Muscle of leg (tissue), 11 donors: ENCODE measurements around the gene CHST12. TPM values are rescaled to one million over a fixed set of nuclear protein-coding genes. Genes with fewer than 3 reads are reported as not detected.
A peak's percentile ranks its signal among the peaks of the same experiment; 100 is the strongest.
"Not testable (repeated sequence)": the region's sequence is repeated elsewhere in the genome, so short reads cannot be mapped to it uniquely, and the experiment has no call there.

Experiments used
- DNase-seq: peaks from one replicate; pipeline ENCODE4 v3.0.0; 2013
- H3K27ac ChIP-seq: one replicate; pipeline ENCODE4 v1.5.1; 2013; ENCODE audit warnings: mild to moderate bottlenecking, low read length, control low read depth
- H3K27me3 ChIP-seq: one replicate; pipeline ENCODE4 v1.6.1; 2013; ENCODE audit warnings: low read length; ENCODE audit not compliant: control insufficient read depth, insufficient read depth
- H3K36me3 ChIP-seq: one replicate; pipeline ENCODE4 v1.6.1; 2013; ENCODE audit warnings: low read length; ENCODE audit not compliant: control insufficient read depth, insufficient read depth
- H3K4me1 ChIP-seq: one replicate; pipeline ENCODE4 v1.6.1; 2013; ENCODE audit warnings: low read length; ENCODE audit not compliant: control insufficient read depth, insufficient read depth
- H3K4me3 ChIP-seq: one replicate; pipeline ENCODE4 v1.5.1; 2013; ENCODE audit warnings: low read length, control low read depth
- H3K9me3 ChIP-seq: replicated peaks from 2 replicates; pipeline ENCODE4 v1.6.1; 2013; ENCODE audit warnings: low read depth, low read length; ENCODE audit not compliant: control insufficient read depth
- WGBS: methylation state at CpG from one replicate; pipeline ENCODE4 v1.1.5; 2013; ENCODE audit warnings: missing lambda C conversion rate; ENCODE audit not compliant: insufficient coverage; 5-methylcytosine and 5-hydroxymethylcytosine counted together
- polyA plus RNA-seq, 8 donors: library from polyadenylated mRNA; unstranded; fragments of 120-200 nt; gene quantifications; one replicate each; pipeline versions ENCODE4 v1.2.1 to v1.2.3, GENCODE V29; 2013; ENCODE audit warnings: inconsistent platforms in 1 of 8, low replicate concordance in 1 of 8; ENCODE audit not compliant: insufficient read length in 8 of 8, insufficient read depth in 1 of 8
- total RNA-seq: library from RNA; stranded (reverse); fragments of 120-200 nt; gene quantifications from one replicate; pipeline ENCODE4 v1.2.4, GENCODE V29; 2013

The CHST12 gene
- total and polyA plus RNA-seq, 9 donors, result 5.7 to 13.8 (median 11.9) TPM

DNA sequence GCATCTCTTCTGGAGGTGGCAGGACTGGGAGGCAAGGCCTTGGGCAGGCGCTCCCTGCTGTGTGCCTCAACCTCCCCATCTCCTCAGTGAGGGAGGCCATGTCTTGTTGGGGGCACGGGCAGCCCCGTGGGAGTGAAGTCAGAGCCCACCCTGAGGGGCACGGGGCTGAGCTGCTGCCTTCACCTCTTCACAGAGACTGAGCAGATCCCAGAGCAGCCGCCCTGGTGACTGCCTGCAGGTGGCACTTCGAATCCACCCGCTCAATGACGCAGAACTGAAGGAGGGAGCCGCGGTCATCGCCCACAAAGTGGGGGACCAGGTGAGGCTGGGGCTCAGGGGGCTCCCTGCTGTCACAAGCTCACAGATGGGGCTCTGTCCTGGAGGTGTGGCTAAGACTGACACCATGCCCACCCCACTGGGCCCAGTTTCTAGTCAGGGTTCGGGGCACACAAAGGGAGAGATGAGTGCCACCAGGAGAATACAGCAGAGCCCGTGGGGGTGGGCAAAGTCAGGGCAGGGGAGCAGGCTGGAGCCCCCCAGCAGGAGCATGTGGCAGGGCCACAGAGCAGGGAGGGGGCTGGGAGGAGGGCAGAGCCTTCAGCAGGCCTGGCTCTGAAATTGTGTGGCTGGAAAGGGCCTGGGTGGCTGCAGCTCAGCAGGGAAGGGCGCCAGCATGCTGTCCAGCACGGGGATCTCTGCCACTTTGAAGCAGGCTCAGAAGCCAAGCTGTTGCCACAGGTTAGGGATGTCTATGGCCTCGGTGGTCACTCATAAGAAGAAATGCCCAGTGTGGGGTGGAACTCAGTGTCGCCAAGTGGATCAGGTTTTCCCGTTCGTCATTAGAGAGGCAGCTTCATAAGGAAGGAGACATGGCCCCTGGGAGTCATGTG, 18.8 kb upstream of the CHST12 start:
- no peaks in the 10 kb centered on the region for H3K9me3 ChIP-seq
- no peaks in the 10 kb centered on the region for H3K27me3 ChIP-seq
- no peak overlapping the region for H3K4me3 ChIP-seq
- 69% methylated on average over 18 of the region's 19 CpGs for WGBS
- H3K27ac ChIP-seq, result no peak overlapping the region
- DNase-seq, result no peak
- H3K36me3 ChIP-seq, result peaks cover 24% of the 10 kb centered on the region
- peaks cover 9% of the 10 kb centered on the region for H3K4me1 ChIP-seq

DNA sequence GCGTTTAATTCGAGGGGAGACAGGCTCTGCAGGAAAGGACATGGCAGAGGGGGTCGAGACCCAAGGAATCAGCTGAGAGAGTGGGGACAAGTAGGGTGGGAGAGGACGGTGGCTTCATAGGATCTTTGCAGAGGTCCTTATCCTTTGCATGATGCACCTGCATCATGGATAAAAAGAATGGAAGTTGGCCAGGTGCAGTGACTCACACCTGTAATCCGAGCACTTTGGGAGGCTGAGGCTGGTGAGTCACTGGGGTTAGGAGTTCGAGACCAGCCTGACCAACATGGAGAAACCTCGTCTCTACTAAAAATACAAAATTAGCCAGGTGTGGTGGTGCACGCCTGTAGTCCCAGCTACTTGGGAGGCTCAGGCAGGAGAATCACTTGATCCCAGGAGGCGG, 17.3 kb upstream of the CHST12 start:
- H3K27me3 ChIP-seq, H3K9me3 ChIP-seq, DNase-seq, H3K27ac ChIP-seq, H3K4me3 ChIP-seq, H3K36me3 ChIP-seq: not testable (repeated sequence)
- peaks cover 16% of the 10 kb centered on the region for H3K4me1 ChIP-seq
- WGBS, result 91% methylated on average over 5 of the region's 9 CpGs

DNA sequence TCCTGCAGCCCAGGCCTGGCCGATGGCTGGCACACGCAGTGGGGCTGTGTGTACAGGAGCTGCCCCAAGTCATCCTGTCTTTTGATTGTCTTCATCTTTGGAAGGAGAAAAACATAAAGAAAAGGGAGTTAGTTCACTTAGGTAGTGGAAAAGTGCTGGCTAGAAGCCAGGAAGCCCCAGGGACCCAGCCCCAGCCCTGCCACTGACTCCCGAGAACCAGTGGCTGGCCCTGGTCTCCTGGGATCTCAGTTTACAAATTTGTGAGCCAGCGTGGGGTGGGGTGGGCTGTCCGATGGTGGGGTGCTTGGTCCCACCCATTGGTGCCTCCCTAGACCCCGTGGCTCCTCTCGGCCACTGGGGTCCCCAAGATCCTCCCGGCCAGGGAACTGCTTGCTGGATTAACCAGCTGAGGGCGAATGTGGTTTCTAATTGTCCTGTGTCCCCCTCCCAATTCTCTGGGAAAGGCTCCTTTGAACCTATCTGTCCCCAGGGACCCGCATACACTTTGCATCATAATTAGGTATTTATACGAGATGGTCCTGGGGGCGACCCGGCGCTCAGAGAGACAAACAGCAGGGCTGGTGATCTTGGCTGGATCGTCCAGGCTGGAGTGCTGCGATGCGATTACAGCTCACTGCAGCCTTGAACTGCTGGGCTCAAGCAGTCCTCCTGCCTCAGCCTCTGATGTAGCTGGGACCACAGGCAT, 16.3 kb upstream of the CHST12 start:
- Histone ChIP-seq H3K4me3 (no peak overlapping the region), H3K27me3 (no peaks in the 10 kb centered on the region), H3K4me1 (peaks cover 16% of the 10 kb centered on the region), H3K9me3 (no peaks in the 10 kb centered on the region), H3K27ac (no peak overlapping the region), H3K36me3 (peaks cover 2% of the 10 kb centered on the region)
- DNase-seq, result no peak
- WGBS, result 68% methylated on average over 14 of the region's 17 CpGs

DNA sequence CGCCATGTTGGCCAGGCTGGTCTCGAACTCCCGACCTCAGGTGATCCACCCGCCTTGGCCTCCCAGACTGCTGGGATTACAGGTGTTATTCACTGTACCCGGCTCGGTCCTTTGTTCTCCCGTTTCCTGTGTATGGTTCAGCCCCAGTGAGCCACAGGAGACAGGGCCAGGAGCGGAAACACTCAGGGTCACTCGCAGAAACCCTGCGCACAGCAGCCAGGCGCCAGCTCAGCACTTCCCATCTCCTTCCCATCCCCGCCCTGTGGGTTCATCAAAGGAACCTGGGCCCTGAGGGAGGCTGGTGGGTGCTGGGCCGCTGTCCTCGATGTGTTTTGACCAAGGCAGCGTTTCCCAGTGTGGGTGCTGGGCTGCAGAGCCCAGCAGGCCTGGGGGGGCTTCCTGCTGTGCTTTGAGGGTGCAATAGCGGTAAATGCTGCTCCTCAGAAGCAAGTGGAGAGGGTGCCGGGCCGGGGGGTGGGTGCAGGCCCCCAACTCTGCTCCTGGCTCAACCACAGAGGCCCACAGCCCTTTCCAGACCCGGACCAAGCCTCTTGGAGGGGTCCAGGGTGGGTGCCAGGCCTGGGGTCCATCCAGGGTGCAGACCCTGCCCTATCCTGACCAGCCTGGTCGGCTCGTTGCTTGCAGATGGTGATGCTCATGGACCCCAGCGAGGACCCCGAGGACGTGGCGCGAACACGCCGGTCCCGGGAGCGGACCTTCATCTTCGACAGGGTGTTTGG, 15.3 kb upstream of the CHST12 start:
- Histone ChIP-seq H3K27me3 (no peaks in the 10 kb centered on the region), H3K4me3 (no peak overlapping the region), H3K4me1 (peaks cover 16% of the 10 kb centered on the region), H3K9me3 (no peaks in the 10 kb centered on the region), H3K27ac (peak overlapping the region; percentile 47), H3K36me3 (no peaks in the 10 kb centered on the region)
- DNase-seq, result peak; percentile 54
- WGBS, result 81% methylated on average over 25 of the region's 31 CpGs

DNA sequence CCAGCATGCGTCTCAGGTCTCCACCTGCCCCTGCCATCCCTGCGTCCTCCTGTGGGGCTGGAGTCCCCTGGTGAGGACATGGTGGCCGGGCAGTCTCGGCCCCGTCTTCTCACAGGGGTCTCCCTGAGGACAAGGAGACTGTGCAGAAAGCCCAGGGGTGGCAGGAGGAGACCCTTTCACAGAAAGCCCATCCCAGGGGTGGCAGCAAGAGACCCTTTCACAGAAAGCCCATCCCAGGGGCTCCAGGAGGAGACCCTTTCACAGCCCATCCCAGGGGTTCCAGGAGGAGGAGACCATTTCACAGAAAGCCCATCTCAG, 14.8 kb upstream of the CHST12 start:
- no peak overlapping the region for H3K4me3 ChIP-seq
- H3K9me3 ChIP-seq, result no peaks in the 10 kb centered on the region
- peak overlapping the region; percentile 47 for H3K27ac ChIP-seq
- DNase-seq, result no peak
- 89% methylated on average over 2 of the region's 5 CpGs for WGBS
- H3K4me1 ChIP-seq, result peaks cover 17% of the 10 kb centered on the region
- no peaks in the 10 kb centered on the region for H3K36me3 ChIP-seq
- no peaks in the 10 kb centered on the region for H3K27me3 ChIP-seq

DNA sequence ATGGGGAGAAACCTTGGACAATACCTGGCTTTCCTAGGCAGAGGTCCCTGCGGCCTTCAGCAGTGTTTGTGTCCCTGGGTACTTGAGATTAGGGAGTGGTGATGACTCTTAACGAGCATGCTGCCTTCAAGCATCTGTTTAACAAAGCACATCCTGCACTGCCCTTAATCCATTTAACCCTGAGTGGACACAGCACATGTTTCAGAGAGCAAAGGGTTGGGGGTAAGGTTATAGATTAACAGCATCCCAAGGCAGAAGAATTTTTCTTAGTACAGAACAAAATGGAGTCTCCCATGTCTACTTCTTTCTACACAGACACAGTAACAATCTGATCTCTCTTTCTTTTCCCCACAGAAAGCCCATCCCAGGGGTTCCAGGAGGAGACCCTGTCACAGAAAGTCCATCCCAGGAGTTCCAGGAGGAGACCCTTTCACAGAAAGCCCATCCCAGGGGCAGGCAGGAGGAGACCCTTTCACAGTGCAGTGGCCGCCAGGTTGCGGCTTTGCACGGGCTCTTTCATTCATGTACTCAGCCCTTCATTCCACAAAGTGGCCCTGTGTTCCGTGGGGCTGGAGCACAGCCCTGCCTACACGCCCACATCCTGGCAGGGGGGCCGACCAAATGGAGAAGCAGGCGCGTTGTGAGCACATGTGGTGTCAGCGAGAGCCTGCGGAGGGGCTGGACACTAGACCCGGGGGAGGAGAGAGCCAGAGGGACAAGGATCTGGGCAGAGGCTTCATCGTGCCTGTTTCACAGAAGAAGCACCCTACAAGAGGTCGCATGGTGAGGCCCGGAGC, 13.2 kb upstream of the CHST12 start:
- H3K4me1 ChIP-seq, result peaks cover 19% of the 10 kb centered on the region
- not testable (repeated sequence) for H3K27me3 ChIP-seq, H3K9me3 ChIP-seq, H3K4me3 ChIP-seq, H3K36me3 ChIP-seq, H3K27ac ChIP-seq
- 17% methylated on average over 12 of the region's 16 CpGs for WGBS
- DNase-seq, result peak; percentile 58

DNA sequence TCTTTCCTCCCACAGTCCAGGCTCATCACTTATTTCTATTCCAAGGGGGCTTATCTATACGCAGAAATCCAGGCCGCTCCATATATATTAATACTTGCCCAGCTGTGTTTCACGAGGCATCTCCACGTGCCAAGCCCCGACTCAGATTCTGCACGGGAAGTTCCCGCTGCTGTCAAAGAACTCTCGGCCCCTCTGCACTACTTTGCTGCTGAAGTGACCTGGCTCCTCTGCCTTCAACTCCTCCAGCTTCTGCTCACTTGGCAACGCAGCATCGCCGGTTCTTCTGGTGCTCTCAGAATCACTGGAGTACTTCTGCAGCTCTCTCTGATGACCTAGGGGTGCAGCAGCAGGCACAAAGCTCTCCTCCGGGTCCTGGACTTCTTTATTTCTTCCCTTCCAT, 9.7 kb upstream of the CHST12 start:
- Histone ChIP-seq H3K4me3 (no peak overlapping the region), H3K27me3 (no peaks in the 10 kb centered on the region), H3K9me3 (no peaks in the 10 kb centered on the region), H3K36me3 (no peaks in the 10 kb centered on the region), H3K27ac (peak overlapping the region; percentile 20), H3K4me1 (peaks cover 15% of the 10 kb centered on the region)
- peak; percentile 71 for DNase-seq
- 18% methylated on average over 11 of the region's 12 CpGs for WGBS

DNA sequence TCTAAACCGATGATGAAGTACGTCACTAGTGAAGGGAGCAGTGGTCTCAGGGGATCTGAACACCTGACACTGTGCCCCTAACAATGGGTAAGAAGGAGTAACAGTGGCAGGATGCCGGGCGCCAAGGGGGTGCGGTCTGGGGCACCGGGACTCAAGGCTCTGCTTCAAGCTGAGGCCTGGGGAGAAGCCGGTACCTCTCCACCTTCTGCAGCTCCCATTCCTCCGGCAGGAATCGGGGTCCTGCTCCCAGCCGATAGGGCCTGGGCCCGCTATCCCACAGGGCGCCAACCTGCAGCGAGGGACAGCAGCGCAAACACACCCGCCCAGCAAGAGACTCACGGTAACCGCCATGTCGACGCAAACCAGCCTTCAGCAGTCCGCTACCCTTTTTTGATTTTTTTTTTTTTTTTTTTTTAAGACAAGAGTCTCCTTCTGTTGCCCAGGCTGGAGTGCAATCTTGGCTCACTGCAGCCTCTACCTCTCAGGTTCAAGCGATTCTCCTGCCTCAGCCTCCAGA, 8.8 kb upstream of the CHST12 start:
- H3K27me3 ChIP-seq, result no peaks in the 10 kb centered on the region
- 89% methylated on average over 18 of the region's 21 CpGs for WGBS
- no peaks in the 10 kb centered on the region for H3K36me3 ChIP-seq

DNA sequence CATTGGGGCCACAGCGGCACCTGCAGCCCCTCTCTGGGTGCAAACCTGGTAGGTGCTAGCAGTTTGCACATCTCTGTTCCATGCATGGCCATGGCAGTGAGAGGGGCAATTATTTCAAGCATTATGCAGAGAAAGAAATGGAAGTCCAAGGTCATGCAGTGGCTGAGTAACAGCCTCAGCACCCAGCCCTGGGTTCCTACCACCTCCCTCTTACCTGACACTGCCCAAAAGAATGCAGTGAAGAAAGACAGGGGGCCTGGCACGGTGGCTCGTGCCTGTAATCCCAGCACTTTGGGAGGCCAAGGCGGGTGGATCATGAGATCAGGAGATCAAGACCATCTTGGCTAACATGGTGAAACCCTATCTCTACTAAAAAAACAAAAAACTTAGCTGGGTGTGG, 4.9 kb upstream of the CHST12 start:
- Histone ChIP-seq H3K36me3 (no peaks in the 10 kb centered on the region), H3K9me3 (no peaks in the 10 kb centered on the region), H3K4me1 (peaks cover 23% of the 10 kb centered on the region), H3K27me3 (no peaks in the 10 kb centered on the region), H3K4me3 (no peak overlapping the region), H3K27ac (no peak overlapping the region)
- DNase-seq, result no peak
- 100% methylated on average over 1 of the region's 4 CpGs for WGBS

More for the DNA sequence above, 8.8 kb upstream of the CHST12 start:
- no peak for DNase-seq
- H3K9me3 ChIP-seq, result no peaks in the 10 kb centered on the region
- H3K4me3 ChIP-seq, result no peak overlapping the region
- H3K27ac ChIP-seq, result no peak overlapping the region
- H3K4me1 ChIP-seq, result peaks cover 18% of the 10 kb centered on the region
